PFSK-1 (cell line): ENCODE measurements around the gene ODR4.

Experiments used
- POLR2AphosphoS5 ChIP-seq: IDR thresholded peaks from 2 replicates; pipeline ENCODE4 v1.6.1; 2012; ENCODE audit warnings: low read depth, mild to moderate bottlenecking, control low read depth, low read length, moderate library complexity
- TF ChIP-seq, protein P1 (sequence below), 2 experiments: IDR thresholded peaks; 2 replicates each; pipeline versions ENCODE4 v1.6.1 to v1.8.0; 2011 to 2012; ENCODE audit warnings: low read depth in 2 of 2, low read length in 2 of 2, control low read depth in 1 of 2, inconsistent platforms in 1 of 2, mild to moderate bottlenecking in 1 of 2, moderate library complexity in 1 of 2; ENCODE audit not compliant: insufficient read depth in 1 of 2

DNA sequence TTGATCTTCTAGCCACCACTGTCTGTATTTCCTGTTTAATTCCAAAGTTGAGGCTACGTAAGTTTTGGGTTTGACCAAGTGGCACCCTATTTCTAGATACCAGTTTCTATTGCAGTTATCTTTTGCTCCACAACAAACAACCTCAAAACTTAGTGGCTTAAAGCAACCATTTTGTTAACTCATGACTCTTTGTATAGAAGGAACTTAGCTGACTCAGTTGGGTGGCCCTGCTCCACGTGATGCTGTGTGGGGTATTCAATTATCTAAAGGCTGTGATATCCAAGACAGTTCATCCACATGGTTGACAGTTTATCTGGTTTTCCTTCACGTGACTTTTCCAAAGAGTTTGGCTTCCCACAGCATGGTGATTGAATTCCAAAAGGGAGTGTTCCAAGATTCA lies 50.5 kb downstream of the ODR4 start:
- no peak for TF ChIP-seq POLR2AphosphoS5
- TF ChIP-seq, protein P1, sequence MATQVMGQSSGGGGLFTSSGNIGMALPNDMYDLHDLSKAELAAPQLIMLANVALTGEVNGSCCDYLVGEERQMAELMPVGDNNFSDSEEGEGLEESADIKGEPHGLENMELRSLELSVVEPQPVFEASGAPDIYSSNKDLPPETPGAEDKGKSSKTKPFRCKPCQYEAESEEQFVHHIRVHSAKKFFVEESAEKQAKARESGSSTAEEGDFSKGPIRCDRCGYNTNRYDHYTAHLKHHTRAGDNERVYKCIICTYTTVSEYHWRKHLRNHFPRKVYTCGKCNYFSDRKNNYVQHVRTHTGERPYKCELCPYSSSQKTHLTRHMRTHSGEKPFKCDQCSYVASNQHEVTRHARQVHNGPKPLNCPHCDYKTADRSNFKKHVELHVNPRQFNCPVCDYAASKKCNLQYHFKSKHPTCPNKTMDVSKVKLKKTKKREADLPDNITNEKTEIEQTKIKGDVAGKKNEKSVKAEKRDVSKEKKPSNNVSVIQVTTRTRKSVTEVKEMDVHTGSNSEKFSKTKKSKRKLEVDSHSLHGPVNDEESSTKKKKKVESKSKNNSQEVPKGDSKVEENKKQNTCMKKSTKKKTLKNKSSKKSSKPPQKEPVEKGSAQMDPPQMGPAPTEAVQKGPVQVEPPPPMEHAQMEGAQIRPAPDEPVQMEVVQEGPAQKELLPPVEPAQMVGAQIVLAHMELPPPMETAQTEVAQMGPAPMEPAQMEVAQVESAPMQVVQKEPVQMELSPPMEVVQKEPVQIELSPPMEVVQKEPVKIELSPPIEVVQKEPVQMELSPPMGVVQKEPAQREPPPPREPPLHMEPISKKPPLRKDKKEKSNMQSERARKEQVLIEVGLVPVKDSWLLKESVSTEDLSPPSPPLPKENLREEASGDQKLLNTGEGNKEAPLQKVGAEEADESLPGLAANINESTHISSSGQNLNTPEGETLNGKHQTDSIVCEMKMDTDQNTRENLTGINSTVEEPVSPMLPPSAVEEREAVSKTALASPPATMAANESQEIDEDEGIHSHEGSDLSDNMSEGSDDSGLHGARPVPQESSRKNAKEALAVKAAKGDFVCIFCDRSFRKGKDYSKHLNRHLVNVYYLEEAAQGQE (IDR thresholded peaks at IDR 0.05; ENCODE audit: insufficient read depth in 1 of 2, low read depth in 2 of 2, low read length in 2 of 2): no peak
